Prostate gland (tissue), 2 donors: Measurements from ENCODE around the gene LHB. TPM values are rescaled to one million over a fixed set of nuclear protein-coding genes. Genes with fewer than 3 reads are reported as not detected.

Source experiments
- DNase-seq: peaks from one replicate; pipeline ENCODE4 v3.0.0-alpha.2; 2019; ENCODE audit warnings: low spot score
- H3K27ac ChIP-seq, 2 donors: fragments of 200-600 bp; sonication (generic); 2 replicates each; pipeline ENCODE4 v1.5.1; 2017 to 2019
- H3K27me3 ChIP-seq: fragments of 200-600 bp; sonication (generic); replicated peaks from 2 replicates; pipeline ENCODE4 v1.5.1; 2019; ENCODE audit not compliant: insufficient read depth
- H3K36me3 ChIP-seq, 2 donors: fragments of 200-600 bp; sonication (generic); 1 replicate in 1 of 2; 2 replicates in 1 of 2; pipeline versions ENCODE4 v1.5.1 to v1.8.1; 2017 to 2019
- H3K4me1 ChIP-seq: fragments of 200-600 bp; sonication (generic); replicated peaks from 2 replicates; pipeline ENCODE4 v1.5.1; 2019
- H3K4me3 ChIP-seq, 2 donors: fragments of 200-600 bp; sonication (generic); 2 replicates each; pipeline ENCODE4 v1.5.1; 2017 to 2019
- H3K9me3 ChIP-seq: fragments of 200-600 bp; sonication (generic); 2 replicates; pipeline ENCODE4 v1.5.1; 2017
- CTCF ChIP-seq, 4 experiments: fragments of 200-600 bp in 2 of 4; fragments of 450-650 bp in 2 of 4; sonication (generic) in 2 of 4; IDR thresholded peaks; 1 replicate in 3 of 4; 2 replicates in 1 of 4; pipeline ENCODE4 v1.5.1; 2016 to 2019; ENCODE audit warnings: antibody characterized with exemption in 4 of 4, mild to moderate bottlenecking in 2 of 4, moderate library complexity in 2 of 4
- POLR2A ChIP-seq: fragments of 450-650 bp; IDR thresholded peaks from one replicate; pipeline ENCODE4 v1.6.1; 2016; ENCODE audit warnings: antibody characterized with exemption, mild to moderate bottlenecking
- POLR2AphosphoS5 ChIP-seq: sonication (generic); formaldehyde crosslinking; IDR thresholded peaks from one replicate; pipeline ENCODE4 v1.6.1; 2017; ENCODE audit warnings: antibody characterized with exemption
- WGBS: methylation state at CpG from one replicate; pipeline ENCODE4 v1.1.5; 2018; 5-methylcytosine and 5-hydroxymethylcytosine counted together
- intact Hi-C: fragments of 100-400 bp; cut with DNase I; formaldehyde crosslinking; loops from one replicate; pipeline ENCODE4 v1.14.2; 2022
- total RNA-seq, 2 donors: library from RNA; depleted of rRNA; stranded (reverse); fragments of >200 nt; gene quantifications; one replicate each; pipeline ENCODE4 v1.1.0, GENCODE V29; 2016

Gene LHB
- total RNA-seq = 1 to 10 TPM in 1 of 2 donors, not detected in 1; 5.2 TPM

GRCh38 chr19:49017041-49017665, at the start of gene LHB:
Gene LHB (minus strand): TSS chr19:49017091. CDS start chr19:49017081, 10 bp downstream.
- DNase-seq = no peak
- no peaks in the 10 kb centered on the region for H3K27me3 ChIP-seq
- H3K36me3 ChIP-seq = no peaks in the 10 kb centered on the region
- H3K4me1 ChIP-seq = no peaks in the 10 kb centered on the region
- H3K4me3 ChIP-seq = peak within 1 kb of the TSS; percentile 16 to 35
- no peak for TF ChIP-seq CTCF (IDR thresholded peaks at IDR 0.05)
- no peak for TF ChIP-seq POLR2AphosphoS5
- no peak for TF ChIP-seq POLR2A
- 71% methylated on average over 15 of the region's 17 CpGs for WGBS
- intact Hi-C loops = no loop called here
- no peaks in the 10 kb centered on the region for H3K9me3 ChIP-seq
- H3K27ac ChIP-seq = no peak within 1 kb of the TSS

GRCh38 chr19:49065905-49066512, 49.1 kb upstream of the LHB start:
- H3K27ac ChIP-seq = no peak overlapping the region
- no peak for DNase-seq
- TF ChIP-seq POLR2AphosphoS5 (no peak), CTCF (IDR thresholded peaks at IDR 0.05) (no peak), POLR2A (no peak)
- intact Hi-C loops = no loop called here
- H3K9me3 ChIP-seq = no peaks in the 10 kb centered on the region
- H3K4me3 ChIP-seq = no peak overlapping the region
- 71% methylated on average over 13 of the region's 13 CpGs for WGBS
- H3K27me3 ChIP-seq = no peaks in the 10 kb centered on the region
- no peaks in the 10 kb centered on the region for H3K36me3 ChIP-seq
- H3K4me1 ChIP-seq = no peaks in the 10 kb centered on the region

- Histone ChIP-seq H3K27me3 (no peaks in the 10 kb centered on the region), H3K36me3 (no peaks in the 10 kb centered on the region), H3K4me1 (no peaks in the 10 kb centered on the region), H3K9me3 (no peaks in the 10 kb centered on the region), H3K27ac (peak within 1 kb of the TSS; percentile 70 to 76), H3K4me3 (peak within 1 kb of the TSS; percentile 25 to 29)
- no peak for TF ChIP-seq POLR2A
- TF ChIP-seq POLR2AphosphoS5 = no peak
- no peak for TF ChIP-seq CTCF (IDR thresholded peaks at IDR 0.05)
- whole genome bisulfite sequencing = 7% methylated on average over 29 of the region's 53 CpGs
- intact Hi-C loops = no loop called here
- DNase-seq = peak; percentile 73
Measured at GRCh38 chr19:49064768-49065611, 48.1 kb upstream of the LHB start, which contains the start of gene NTF4. Gene NTF4 (minus strand): TSS chr19:49064818. CDS start chr19:49061997, 2,821 bp downstream.

DNA sequence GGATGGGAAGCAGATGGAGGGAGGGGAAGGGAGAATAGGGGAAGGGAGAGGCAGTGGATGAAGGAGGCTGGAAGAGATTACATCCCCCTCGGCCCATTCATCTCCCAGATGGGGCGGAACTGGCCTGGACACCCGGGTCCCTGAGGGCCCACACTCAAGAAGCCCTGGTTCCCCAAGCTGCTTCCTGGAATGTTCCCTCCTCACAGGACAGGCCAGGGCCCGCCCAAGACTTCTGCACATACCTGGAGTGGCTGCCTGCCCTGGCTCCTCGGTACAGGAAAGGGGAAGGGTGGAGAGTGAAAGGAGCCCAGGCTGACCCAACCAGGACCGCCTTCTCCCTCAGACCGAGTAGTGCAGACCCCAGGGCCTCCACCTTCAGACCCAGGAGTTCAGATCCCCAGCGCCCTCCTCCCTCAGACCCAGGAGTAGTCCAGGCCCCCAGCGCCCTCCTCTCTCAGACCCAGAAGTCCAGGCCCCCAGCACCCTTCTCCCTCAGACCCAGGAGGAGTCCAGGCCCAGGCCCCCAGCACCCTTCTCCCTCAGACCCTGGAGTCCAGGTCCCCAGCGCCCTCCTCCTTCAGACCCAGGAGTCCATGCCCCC, 47.2 kb upstream of the LHB start:
- WGBS = 31% methylated on average over 8 of the region's 10 CpGs
- intact Hi-C loops = no loop called here
- Histone ChIP-seq H3K4me3 (peak overlapping the region; percentile 25 to 29), H3K4me1 (no peaks in the 10 kb centered on the region), H3K9me3 (no peaks in the 10 kb centered on the region), H3K36me3 (no peaks in the 10 kb centered on the region), H3K27ac (peak overlapping the region; percentile 70 to 76), H3K27me3 (no peaks in the 10 kb centered on the region)
- DNase-seq = peak; percentile 79
- TF ChIP-seq POLR2AphosphoS5 = peak; percentile 74
- no peak for TF ChIP-seq CTCF (IDR thresholded peaks at IDR 0.05)
- peak; percentile 57 for TF ChIP-seq POLR2A
